GM18502 (cell line): ENCODE data around the gene BPIFB4.
"Not testable (repeated sequence)": the region's sequence is repeated elsewhere in the genome, so short reads cannot be mapped to it uniquely, and the experiment has no call there.

Experiments
- ATAC-seq: cut with Tn5 transposase; IDR thresholded peaks from one replicate; pipeline ENCODE4 v1.9.1; 2021; ENCODE audit warnings: mild to moderate bottlenecking; ENCODE audit not compliant: unreplicated experiment, poor library complexity

BPIFB4 gene

GRCh38 chr20:33079259-33079658, at the start of gene BPIFB4:
Gene BPIFB4 (plus strand): TSS chr20:33079643. CDS start chr20:33081527, 1,884 bp downstream.
- ATAC-seq: no peak

GRCh38 chr20:33030076-33030475, 49.4 kb upstream of the BPIFB4 start:
- ATAC-seq: no peak

GRCh38 chr20:33030569-33030968, 48.9 kb upstream of the BPIFB4 start:
- ATAC-seq: no peak

- no peak for ATAC-seq
Observed at GRCh38 chr20:33031531-33031930, 47.9 kb upstream of the BPIFB4 start, which contains the start of gene BPIFB6. Gene BPIFB6 (plus strand): TSS chr20:33031648. CDS start chr20:33031648, 0 bp downstream.

- no peak for ATAC-seq
Observed at GRCh38 chr20:33032555-33032954, 46.9 kb upstream of the BPIFB4 start.

GRCh38 chr20:33033381-33033780, 46.1 kb upstream of the BPIFB4 start:
- ATAC-seq: no peak

GRCh38 chr20:33034115-33034514, 45.3 kb upstream of the BPIFB4 start:
- ATAC-seq: no peak

- no peak for ATAC-seq
Observed at GRCh38 chr20:33034901-33035492, 44.4 kb upstream of the BPIFB4 start.

- ATAC-seq: no peak
Observed at GRCh38 chr20:33037456-33037855, 42.0 kb upstream of the BPIFB4 start.

GRCh38 chr20:33038243-33038642, 41.2 kb upstream of the BPIFB4 start:
- ATAC-seq: no peak

- ATAC-seq: no peak
Observed at GRCh38 chr20:33042430-33042829, 37.0 kb upstream of the BPIFB4 start.

- ATAC-seq: no peak
Observed at GRCh38 chr20:33042983-33043730, 36.3 kb upstream of the BPIFB4 start.

- no peak for ATAC-seq
Observed at GRCh38 chr20:33043731-33044181, 35.7 kb upstream of the BPIFB4 start.

- not testable (repeated sequence) for ATAC-seq
Observed at GRCh38 chr20:33045129-33045721, 34.2 kb upstream of the BPIFB4 start.

GRCh38 chr20:33046412-33046811, 33.0 kb upstream of the BPIFB4 start:
- no peak for ATAC-seq

- ATAC-seq: no peak
Observed at GRCh38 chr20:33051333-33051732, 28.1 kb upstream of the BPIFB4 start.

- no peak for ATAC-seq
Observed at GRCh38 chr20:33053291-33054106, 25.9 kb upstream of the BPIFB4 start, which contains the start of gene BPIFB3. Gene BPIFB3 (plus strand): TSS chr20:33053903. CDS start chr20:33055436, 1,533 bp downstream.

- no peak for ATAC-seq
Observed at GRCh38 chr20:33054381-33054780, 25.1 kb upstream of the BPIFB4 start.

- ATAC-seq: no peak
Observed at GRCh38 chr20:33054791-33055190, 24.7 kb upstream of the BPIFB4 start.

- ATAC-seq: no peak
Observed at GRCh38 chr20:33059136-33059535, 20.3 kb upstream of the BPIFB4 start.
